ENCODE data around the gene PRODH. TPM values are rescaled to one million over a fixed set of nuclear protein-coding genes. Genes with fewer than 3 reads are reported as not detected.
"Not testable (repeated sequence)": the region's sequence is repeated elsewhere in the genome, so short reads cannot be mapped to it uniquely, and the experiment has no call there.

Gene PRODH
- total and polyA plus RNA-seq, 2 donors from 2014 or later = 6.7 to 8.2 TPM

- DNase-seq (peak in 1 of 5 donors; percentile 53), FAIRE-seq (no peak)
- H3K27me3 ChIP-seq (ENCODE audit: control insufficient read depth, insufficient read depth, low read length) = no peaks in the 10 kb centered on the region
- no peaks in the 10 kb centered on the region for H3K4me1 ChIP-seq (ENCODE audit: control insufficient read depth in 2 of 3, insufficient read depth in 2 of 3, low read depth in 1 of 3, low read length in 3 of 3)
- intact Hi-C loops (cut with DNase I) = no loop called here
- no peaks in the 10 kb centered on the region for H3K9me3 ChIP-seq (ENCODE audit: control insufficient read depth in 2 of 3, insufficient read depth in 1 of 3, low read length in 3 of 3)
- H3K4me3 ChIP-seq (ENCODE audit: low read length in 3 of 3) = no peak overlapping the region
- no peak overlapping the region for H3K27ac ChIP-seq (ENCODE audit: low read depth in 2 of 2, low read length in 2 of 2)
- H3K36me3 ChIP-seq (ENCODE audit: control insufficient read depth in 2 of 3, insufficient read depth in 3 of 3, low read length in 3 of 3) = no peaks in the 10 kb centered on the region
- no peak overlapping the region for H3K9ac ChIP-seq (ENCODE audit: low read length in 3 of 3)
- no peak for TF ChIP-seq CTCF (IDR thresholded peaks at IDR 0.05; ENCODE audit: borderline replicate concordance, extremely low read depth, insufficient read depth)
Measured at GRCh38 chr22:18974477-18975180, 38.5 kb upstream of the PRODH start.

GRCh38 chr22:18973264-18974031 lies 37.4 kb upstream of the PRODH start:
- no peaks in the 10 kb centered on the region for H3K27me3 ChIP-seq (ENCODE audit: control insufficient read depth, insufficient read depth, low read length)
- H3K4me1 ChIP-seq (ENCODE audit: control insufficient read depth in 2 of 3, insufficient read depth in 2 of 3, low read depth in 1 of 3, low read length in 3 of 3) = no peaks in the 10 kb centered on the region
- intact Hi-C loops (cut with DNase I) = no loop called here
- no peaks in the 10 kb centered on the region for H3K36me3 ChIP-seq (ENCODE audit: control insufficient read depth in 2 of 3, insufficient read depth in 3 of 3, low read length in 3 of 3)
- DNase-seq = peak in 1 of 5 donors; percentile 56
- FAIRE-seq = no peak
- H3K9ac ChIP-seq (ENCODE audit: low read length in 3 of 3) = no peak overlapping the region
- TF ChIP-seq CTCF (IDR thresholded peaks at IDR 0.05; ENCODE audit: borderline replicate concordance, extremely low read depth, insufficient read depth) = no peak
- no peaks in the 10 kb centered on the region for H3K9me3 ChIP-seq (ENCODE audit: control insufficient read depth in 2 of 3, insufficient read depth in 1 of 3, low read length in 3 of 3)
- H3K27ac ChIP-seq (ENCODE audit: low read depth in 2 of 2, low read length in 2 of 2) = no peak overlapping the region
- no peak overlapping the region for H3K4me3 ChIP-seq (ENCODE audit: low read length in 3 of 3)

GRCh38 chr22:18972591-18972990 lies 36.5 kb upstream of the PRODH start:
- intact Hi-C loops (cut with DNase I); H3K36me3 ChIP-seq (ENCODE audit: control insufficient read depth in 2 of 3, insufficient read depth in 3 of 3, low read length in 3 of 3); H3K27me3 ChIP-seq (ENCODE audit: control insufficient read depth, insufficient read depth, low read length); H3K9ac ChIP-seq (ENCODE audit: low read length in 3 of 3); H3K9me3 ChIP-seq (ENCODE audit: control insufficient read depth in 2 of 3, insufficient read depth in 1 of 3, low read length in 3 of 3); FAIRE-seq; H3K27ac ChIP-seq (ENCODE audit: low read depth in 2 of 2, low read length in 2 of 2); H3K4me3 ChIP-seq (ENCODE audit: low read length in 3 of 3); H3K4me1 ChIP-seq (ENCODE audit: control insufficient read depth in 2 of 3, insufficient read depth in 2 of 3, low read depth in 1 of 3, low read length in 3 of 3): not testable (repeated sequence)
- DNase-seq = peak in 1 of 5 donors; percentile 46

- FAIRE-seq; H3K4me1 ChIP-seq (ENCODE audit: control insufficient read depth in 2 of 3, insufficient read depth in 2 of 3, low read depth in 1 of 3, low read length in 3 of 3): not testable (repeated sequence)
- peak in 1 of 5 donors; percentile 36 for DNase-seq
Measured at GRCh38 chr22:18972029-18972428, 35.9 kb upstream of the PRODH start.

More at GRCh38 chr22:18972029-18972428, 35.9 kb upstream of the PRODH start:
- H3K9ac ChIP-seq (ENCODE audit: low read length in 3 of 3); H3K4me3 ChIP-seq (ENCODE audit: low read length in 3 of 3); H3K9me3 ChIP-seq (ENCODE audit: control insufficient read depth in 2 of 3, insufficient read depth in 1 of 3, low read length in 3 of 3); H3K36me3 ChIP-seq (ENCODE audit: control insufficient read depth in 2 of 3, insufficient read depth in 3 of 3, low read length in 3 of 3); intact Hi-C loops (cut with DNase I); H3K27ac ChIP-seq (ENCODE audit: low read depth in 2 of 2, low read length in 2 of 2); H3K27me3 ChIP-seq (ENCODE audit: control insufficient read depth, insufficient read depth, low read length): not testable (repeated sequence)

All from kidney (tissue), 14 donors.